Mesenchymal stem cell (in vitro differentiated cells and primary cell): ENCODE measurements around the gene CCDC47.

Experiments
- DNase-seq: peaks from one replicate; pipeline ENCODE4 v3.0.0-alpha.2; 2013
- H2AFZ ChIP-seq: one replicate; pipeline ENCODE4 v1.6.1; 2013; ENCODE audit warnings: low read depth, mild to moderate bottlenecking, control low read depth, inconsistent platforms, low read length, moderate library complexity
- H2AK5ac ChIP-seq: 2 replicates; pipeline ENCODE4 v1.6.1; 2013; ENCODE audit warnings: low read length, moderate library complexity, mild to moderate bottlenecking, inconsistent platforms; ENCODE audit not compliant: severe bottlenecking
- H2BK120ac ChIP-seq: one replicate; pipeline ENCODE4 v1.6.1; 2013; ENCODE audit warnings: low read depth, mild to moderate bottlenecking, inconsistent platforms, low read length, moderate library complexity
- H2BK12ac ChIP-seq, 2 experiments: one replicate each; pipeline ENCODE4 v1.6.1; 2013; ENCODE audit warnings: inconsistent platforms in 2 of 2, low read length in 2 of 2, mild to moderate bottlenecking in 2 of 2, moderate library complexity in 2 of 2, control low read depth in 1 of 2
- H2BK15ac ChIP-seq: one replicate; pipeline ENCODE4 v1.6.1; 2013; ENCODE audit warnings: mild to moderate bottlenecking, low read depth, inconsistent platforms; ENCODE audit not compliant: poor library complexity, severe bottlenecking
- H2BK5ac ChIP-seq: 2 replicates; pipeline ENCODE4 v1.6.1; 2013; ENCODE audit warnings: low read depth, mild to moderate bottlenecking, low read length, control low read depth, inconsistent platforms; ENCODE audit not compliant: poor library complexity, severe bottlenecking
- H3K14ac ChIP-seq, 2 experiments: one replicate each; pipeline ENCODE4 v1.6.1; 2013; ENCODE audit warnings: inconsistent platforms in 2 of 2, low read length in 2 of 2, control low read depth in 1 of 2, mild to moderate bottlenecking in 1 of 2, moderate library complexity in 1 of 2
- H3K18ac ChIP-seq, 2 experiments: one replicate each; pipeline ENCODE4 v1.6.1; 2013; ENCODE audit warnings: inconsistent platforms in 2 of 2, low read length in 2 of 2, control low read depth in 1 of 2, low read depth in 1 of 2, mild to moderate bottlenecking in 1 of 2
- H3K23ac ChIP-seq, 2 experiments: one replicate each; pipeline ENCODE4 v1.6.1; 2013; ENCODE audit warnings: inconsistent platforms in 2 of 2, low read length in 2 of 2, mild to moderate bottlenecking in 2 of 2, moderate library complexity in 2 of 2, control low read depth in 1 of 2
- H3K27ac ChIP-seq: 2 replicates; pipeline ENCODE4 v1.5.1; 2013; ENCODE audit warnings: mild to moderate bottlenecking, moderate library complexity, low read length, control low read depth, inconsistent platforms; ENCODE audit not compliant: poor library complexity, severe bottlenecking
- H3K27me3 ChIP-seq, 2 experiments: 2 replicates each; pipeline versions ENCODE4 v1.6.1 to v1.7.0; 2013; ENCODE audit warnings: low read length in 2 of 2, mild to moderate bottlenecking in 2 of 2, moderate library complexity in 2 of 2, control low read depth in 1 of 2, inconsistent platforms in 1 of 2; ENCODE audit not compliant: control insufficient read depth in 1 of 2, insufficient read depth in 1 of 2
- H3K36me3 ChIP-seq, 2 experiments: 2 replicates each; pipeline versions ENCODE4 v1.6.1 to v1.7.0; 2013; ENCODE audit warnings: low read length in 2 of 2, control low read depth in 1 of 2, inconsistent platforms in 1 of 2, low read depth in 1 of 2, mild to moderate bottlenecking in 1 of 2; ENCODE audit not compliant: insufficient read depth in 2 of 2, control insufficient read depth in 1 of 2
- H3K4ac ChIP-seq, 2 experiments: one replicate each; pipeline ENCODE4 v1.6.1; 2013; ENCODE audit warnings: inconsistent platforms in 2 of 2, low read length in 2 of 2, mild to moderate bottlenecking in 2 of 2, moderate library complexity in 2 of 2, control low read depth in 1 of 2, low read depth in 1 of 2
- H3K4me1 ChIP-seq: 2 replicates; pipeline ENCODE4 v1.6.1; 2013; ENCODE audit warnings: low read depth, low read length, control low read depth; ENCODE audit not compliant: control insufficient read depth, insufficient read depth
- H3K4me2 ChIP-seq: 2 replicates; pipeline ENCODE4 v1.6.1; 2013; ENCODE audit warnings: low read length, mild to moderate bottlenecking, inconsistent platforms; ENCODE audit not compliant: poor library complexity, severe bottlenecking
- H3K4me3 ChIP-seq, 2 experiments: 2 replicates each; pipeline versions ENCODE4 v1.5.1 to v1.7.0; 2013; ENCODE audit warnings: low read length in 2 of 2, mild to moderate bottlenecking in 2 of 2, control low read depth in 1 of 2, low read depth in 1 of 2; ENCODE audit not compliant: insufficient read depth in 1 of 2
- H3K79me1 ChIP-seq: replicated peaks from 2 replicates; pipeline ENCODE4 v1.6.1; 2013; ENCODE audit warnings: mild to moderate bottlenecking, control low read depth, low read length, inconsistent platforms; ENCODE audit not compliant: poor library complexity, severe bottlenecking
- H3K9ac ChIP-seq: 2 replicates; pipeline ENCODE4 v1.7.0; 2013; ENCODE audit warnings: mild to moderate bottlenecking, low read length, moderate library complexity
- H3K9me3 ChIP-seq: 2 replicates; pipeline ENCODE4 v1.7.0; 2013; ENCODE audit warnings: mild to moderate bottlenecking, low read length; ENCODE audit not compliant: control insufficient read depth
- H4K8ac ChIP-seq: one replicate; pipeline ENCODE4 v1.6.1; 2013; ENCODE audit warnings: inconsistent platforms, mild to moderate bottlenecking, low read length, moderate library complexity
- H4K91ac ChIP-seq: one replicate; pipeline ENCODE4 v1.6.1; 2013; ENCODE audit warnings: mild to moderate bottlenecking, low read length, inconsistent platforms
- WGBS: methylation state at CpG from one replicate; pipeline ENCODE4 v1.1.7; 2013; ENCODE audit warnings: mixed read lengths; 5-methylcytosine and 5-hydroxymethylcytosine counted together

CCDC47 gene

DNA sequence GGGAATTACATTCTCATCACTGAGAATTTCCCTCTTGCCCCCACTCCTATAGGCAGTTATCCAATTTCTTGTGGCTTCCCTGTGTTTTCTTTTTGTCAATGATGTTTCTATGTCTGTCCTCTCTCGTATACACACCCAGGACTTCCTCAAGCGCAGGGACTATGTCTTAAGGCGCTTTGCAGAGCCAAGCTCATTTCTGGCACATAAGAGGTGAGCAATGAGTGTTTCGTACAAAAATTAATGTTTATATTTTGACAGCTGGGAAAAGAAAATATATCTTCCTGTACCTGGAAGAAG lies 1.5 kb upstream of the CCDC47 start:
- Histone ChIP-seq H3K27me3 (no peaks in the 10 kb centered on the region), H2AK5ac (no peak overlapping the region), H3K14ac (no peak overlapping the region), H4K91ac (no peak overlapping the region), H2BK15ac (no peak overlapping the region), H3K4me3 (peak overlapping the region in 1 of 2 experiments; percentile 98), H3K4ac (no peak overlapping the region), H3K23ac (no peak overlapping the region), H3K79me1 (no peaks in the 10 kb centered on the region), H3K9ac (peak overlapping the region; percentile 97), H3K9me3 (no peaks in the 10 kb centered on the region), H3K4me1 (peaks cover 7% of the 10 kb centered on the region), H3K36me3 (peaks cover 13 to 32% of the 10 kb centered on the region in 2 experiments), H3K18ac (peak overlapping the region in 1 of 2 experiments; percentile 77), H2BK5ac (no peak overlapping the region), H2AFZ (no peak overlapping the region), H4K8ac (no peak overlapping the region), H2BK120ac (no peak overlapping the region), H3K27ac (peak overlapping the region; percentile 25), H3K4me2 (peak overlapping the region; percentile 92), H2BK12ac (no peak overlapping the region)
- peak; percentile 41 for DNase-seq
- 11% methylated on average over 3 of the region's 4 CpGs for WGBS

DNA sequence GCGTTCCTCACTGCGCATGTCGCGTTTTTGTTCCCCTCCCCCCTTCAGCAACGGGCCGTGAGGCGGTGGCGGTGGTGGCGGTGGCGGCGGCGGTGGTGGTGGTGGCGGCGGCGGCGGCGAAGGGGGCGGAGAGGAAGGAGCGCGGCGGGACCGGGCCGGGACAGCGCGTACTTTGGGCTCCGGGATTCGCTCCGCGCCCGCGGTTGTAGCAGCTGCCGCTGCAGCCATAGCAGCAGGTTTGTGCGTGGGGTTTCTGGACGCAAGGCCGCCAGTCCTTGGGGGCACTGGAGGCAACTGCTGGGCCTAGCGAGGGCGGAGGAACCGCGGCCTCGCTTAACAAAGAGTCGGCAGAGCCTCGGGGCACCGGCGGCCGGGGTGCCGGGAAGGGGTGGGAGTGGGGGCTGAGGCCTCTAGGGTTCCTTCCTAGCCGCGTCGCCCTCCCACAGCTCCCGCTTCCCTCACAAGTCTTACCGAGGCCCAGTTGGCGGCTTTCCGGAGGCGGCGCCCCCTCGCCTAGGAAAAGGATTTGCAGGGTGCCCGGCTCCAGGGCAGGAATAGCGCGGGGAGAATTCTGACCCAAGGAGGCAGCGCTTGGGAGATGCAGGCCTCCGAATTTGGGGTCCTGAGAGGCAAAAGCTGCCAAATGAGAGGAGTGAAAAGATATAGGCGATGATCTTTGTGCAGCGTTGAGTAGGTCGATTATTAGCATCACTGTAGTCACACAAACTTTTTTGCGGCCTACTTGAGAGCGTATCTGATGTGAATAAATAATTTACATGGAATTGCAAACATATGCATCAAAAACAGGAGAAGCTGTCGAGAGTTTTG lies 958 bp upstream of the CCDC47 start, which contains the start of gene DDX42:
DDX42 (plus strand) TSS at position 30 of the 828 bp plus-strand sequence. CDS start 12,880 bp downstream, outside the sequence.
- under 1% methylated on average over 31 of the region's 67 CpGs for WGBS
- DNase-seq, result peak; percentile 81

DNA sequence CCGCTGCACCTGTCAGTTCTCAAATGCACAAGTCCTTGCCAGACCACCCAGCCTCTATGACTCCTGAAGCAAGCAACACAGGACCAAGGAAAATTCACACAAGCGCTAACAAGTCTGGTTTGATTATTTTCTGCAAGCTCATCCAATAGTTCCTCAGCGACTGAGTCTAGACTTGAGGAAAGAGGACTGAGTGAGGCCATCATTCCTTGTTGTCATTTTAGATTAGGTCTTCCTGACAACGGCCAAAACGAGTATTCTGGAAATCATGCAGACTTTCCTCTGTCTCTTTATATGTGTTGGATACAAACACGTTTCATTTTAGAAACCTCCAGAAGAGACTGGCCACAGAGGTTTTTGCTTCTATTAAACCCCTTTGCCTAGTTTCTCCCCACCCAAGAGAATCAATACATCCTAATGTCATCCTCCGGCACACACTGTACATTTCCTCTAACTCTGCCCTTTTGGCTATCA lies 561 bp downstream of the CCDC47 start:
- peak; percentile 57 for DNase-seq
- H3K27me3 ChIP-seq, result no peaks in the 10 kb centered on the region
- H4K91ac ChIP-seq, result no peak overlapping the region
- H3K4me3 ChIP-seq, result peak overlapping the region; percentile 94 to 98
- no peaks in the 10 kb centered on the region for H3K9me3 ChIP-seq
- H3K9ac ChIP-seq, result peak overlapping the region; percentile 97
- peak overlapping the region; percentile 67 for H3K4me2 ChIP-seq
- H3K4me1 ChIP-seq, result peaks cover 3% of the 10 kb centered on the region
- no peaks in the 10 kb centered on the region for H3K79me1 ChIP-seq
- H3K18ac ChIP-seq, result peak overlapping the region; percentile 94 to 96
- no peak overlapping the region for H2BK15ac ChIP-seq
- H3K14ac ChIP-seq, result no peak overlapping the region
- no peak overlapping the region for H2AK5ac ChIP-seq
- peak overlapping the region; percentile 94 for H2AFZ ChIP-seq
- H3K23ac ChIP-seq, result no peak overlapping the region
- no peak overlapping the region for H2BK12ac ChIP-seq
- peak overlapping the region; percentile 82 to 91 for H3K4ac ChIP-seq
- no peak overlapping the region for H2BK120ac ChIP-seq
- H3K36me3 ChIP-seq, result peaks cover 7 to 20% of the 10 kb centered on the region in 2 experiments
- peak overlapping the region; percentile 74 for H3K27ac ChIP-seq
- WGBS, result 7% methylated on average over 7 of the region's 7 CpGs
- H4K8ac ChIP-seq, result peak overlapping the region; percentile 88
- no peak overlapping the region for H2BK5ac ChIP-seq

More for the DNA sequence above, 958 bp upstream of the CCDC47 start, which contains the start of gene DDX42:
- Histone ChIP-seq H3K27me3 (no peaks in the 10 kb centered on the region), H3K4me3 (peak within 1 kb of the TSS; percentile 97 to 98), H3K79me1 (no peaks in the 10 kb centered on the region), H2AFZ (peak within 1 kb of the TSS; percentile 94), H2BK15ac (peak within 1 kb of the TSS; percentile 30), H4K91ac (peak within 1 kb of the TSS; percentile 85), H3K14ac (peak within 1 kb of the TSS in 1 of 2 experiments; percentile 99), H3K4me2 (peak within 1 kb of the TSS; percentile 92), H3K4ac (peak within 1 kb of the TSS; percentile 82 to 92), H2BK12ac (peak within 1 kb of the TSS; percentile 18 to 60), H3K9ac (peak within 1 kb of the TSS; percentile 97), H3K9me3 (no peaks in the 10 kb centered on the region), H3K4me1 (peaks cover 7% of the 10 kb centered on the region), H2AK5ac (peak within 1 kb of the TSS; percentile 99), H3K27ac (peak within 1 kb of the TSS; percentile 100), H3K36me3 (peaks cover 12 to 28% of the 10 kb centered on the region in 2 experiments), H2BK120ac (peak within 1 kb of the TSS; percentile 82), H3K18ac (peak within 1 kb of the TSS; percentile 94 to 96), H2BK5ac (peak within 1 kb of the TSS; percentile 98), H4K8ac (peak within 1 kb of the TSS; percentile 91), H3K23ac (peak within 1 kb of the TSS in 1 of 2 experiments; percentile 100)

DNA sequence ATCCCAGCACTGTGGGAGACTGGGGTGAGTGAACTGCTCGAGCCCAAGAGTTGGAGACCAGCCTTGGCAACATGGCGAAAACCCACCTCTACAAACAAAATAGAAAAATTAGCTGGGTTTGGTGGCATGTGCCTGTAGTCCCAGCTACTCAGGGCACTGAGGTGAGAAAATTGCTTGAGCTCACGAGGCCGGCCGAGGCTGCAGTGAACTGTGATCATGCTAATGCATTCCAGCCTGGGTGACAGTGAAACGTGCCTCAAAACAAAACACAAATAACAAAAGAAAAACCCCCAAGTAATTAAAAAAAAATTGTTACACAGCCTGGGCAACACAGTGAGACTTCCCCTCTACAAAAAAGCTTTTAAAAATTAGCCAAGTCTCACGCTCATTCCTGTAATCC lies 5.0 kb downstream of the CCDC47 start:
- no peak for DNase-seq
- H3K36me3 ChIP-seq, result peaks cover 7 to 35% of the 10 kb centered on the region in 2 experiments
- H3K79me1 ChIP-seq, result peaks cover 4% of the 10 kb centered on the region
- no peaks in the 10 kb centered on the region for H3K9me3 ChIP-seq
- no peak overlapping the region for H3K4ac ChIP-seq
- H3K27me3 ChIP-seq, result no peaks in the 10 kb centered on the region
- H3K4me1 ChIP-seq, result peaks cover 2% of the 10 kb centered on the region
- no peak overlapping the region for H4K8ac ChIP-seq
- no peak overlapping the region for H3K27ac ChIP-seq
- 95% methylated on average over 6 of the region's 7 CpGs for WGBS
- H2AK5ac ChIP-seq, result no peak overlapping the region
- H3K4me3 ChIP-seq, result no peak overlapping the region
- no peak overlapping the region for H3K9ac ChIP-seq
- no peak overlapping the region for H2AFZ ChIP-seq
- no peak overlapping the region for H3K23ac ChIP-seq
- H2BK15ac ChIP-seq, result no peak overlapping the region
- H3K4me2 ChIP-seq, result no peak overlapping the region
- H3K18ac ChIP-seq, result no peak overlapping the region
- no peak overlapping the region for H3K14ac ChIP-seq
- no peak overlapping the region for H4K91ac ChIP-seq
- no peak overlapping the region for H2BK5ac ChIP-seq
- no peak overlapping the region for H2BK12ac ChIP-seq
- no peak overlapping the region for H2BK120ac ChIP-seq
